ENCODE data around the gene ADD2. TPM values are rescaled to one million over a fixed set of nuclear protein-coding genes. Genes with fewer than 3 reads are reported as not detected.

The ADD2 gene
- total RNA-seq, 2 donors from 2014 or later: 14.8 to 53.0 TPM

GRCh38 chr2:70638561-70638960 lies 129.4 kb downstream of the ADD2 start:
- Histone ChIP-seq H3K27ac (ENCODE audit: low read depth, low read length) (no peak overlapping the region), H3K36me3 (ENCODE audit: control insufficient read depth, insufficient read depth, low read length) (no peaks in the 10 kb centered on the region), H3K9me3 (ENCODE audit: control insufficient read depth, low read length) (peaks cover 9% of the 10 kb centered on the region), H3K27me3 (ENCODE audit: control insufficient read depth, insufficient read depth, low read length, poor library complexity, severe bottlenecking) (no peaks in the 10 kb centered on the region), H3K4me3 (ENCODE audit: low read length) (no peak overlapping the region), H3K9ac (ENCODE audit: extremely low read depth, low read length, poor library complexity, severe bottlenecking) (no peak overlapping the region), H3K4me1 (ENCODE audit: control insufficient read depth, insufficient read depth, low read length) (no peaks in the 10 kb centered on the region)
- 79% methylated on average over 2 of the region's 2 CpGs; no CpG with 5 or more reads in 1 of the 2 experiments for WGBS, 2 experiments (ENCODE audit: insufficient coverage in 1 of 2, insufficient read length in 1 of 2)
- Mint-ChIP-seq H3K36me3 (ENCODE audit: low read depth) (peaks cover 1% of the 10 kb centered on the region), H3K4me3 (no peak overlapping the region), H3K27me3 (ENCODE audit: insufficient read depth) (no peaks in the 10 kb centered on the region), H3K9me3 (peaks cover 10% of the 10 kb centered on the region), H3K4me1 (no peaks in the 10 kb centered on the region), H3K27ac (no peak overlapping the region)
- DNase-seq: no peak
- TF ChIP-seq CTCF (conservative IDR thresholded peaks at IDR 0.05): no peak

- no peak for TF ChIP-seq CTCF (conservative IDR thresholded peaks at IDR 0.05)
- peaks cover 9% of the 10 kb centered on the region for H3K9me3 ChIP-seq (ENCODE audit: control insufficient read depth, low read length)
- peaks cover 1% of the 10 kb centered on the region for H3K36me3 Mint-ChIP-seq (ENCODE audit: low read depth)
- no peaks in the 10 kb centered on the region for H3K27me3 ChIP-seq (ENCODE audit: control insufficient read depth, insufficient read depth, low read length, poor library complexity, severe bottlenecking)
- no peak overlapping the region for H3K9ac ChIP-seq (ENCODE audit: extremely low read depth, low read length, poor library complexity, severe bottlenecking)
- 82 to 100% methylated on average over 1 of the region's 1 CpG for WGBS, 2 experiments (ENCODE audit: insufficient coverage in 1 of 2, insufficient read length in 1 of 2)
- no peak overlapping the region for H3K27ac Mint-ChIP-seq
- peaks cover 2% of the 10 kb centered on the region for H3K4me1 Mint-ChIP-seq
- H3K27ac ChIP-seq (ENCODE audit: low read depth, low read length): no peak overlapping the region
- no peak overlapping the region for H3K4me3 Mint-ChIP-seq
- no peak for DNase-seq
- H3K4me3 ChIP-seq (ENCODE audit: low read length): no peak overlapping the region
- no peaks in the 10 kb centered on the region for H3K4me1 ChIP-seq (ENCODE audit: control insufficient read depth, insufficient read depth, low read length)
- no peaks in the 10 kb centered on the region for H3K36me3 ChIP-seq (ENCODE audit: control insufficient read depth, insufficient read depth, low read length)
- H3K27me3 Mint-ChIP-seq (ENCODE audit: insufficient read depth): no peaks in the 10 kb centered on the region
- H3K9me3 Mint-ChIP-seq: peaks cover 16% of the 10 kb centered on the region
Observed at GRCh38 chr2:70633508-70633907, 134.5 kb downstream of the ADD2 start.

- 92 to 100% methylated on average over 1 of the region's 1 CpG for WGBS, 2 experiments (ENCODE audit: insufficient coverage in 1 of 2, insufficient read length in 1 of 2)
- no peaks in the 10 kb centered on the region for H3K27me3 ChIP-seq (ENCODE audit: control insufficient read depth, insufficient read depth, low read length, poor library complexity, severe bottlenecking)
Observed at GRCh38 chr2:70632966-70633365, 135.0 kb downstream of the ADD2 start.

More at GRCh38 chr2:70632966-70633365, 135.0 kb downstream of the ADD2 start:
- H3K36me3 ChIP-seq (ENCODE audit: control insufficient read depth, insufficient read depth, low read length): no peaks in the 10 kb centered on the region
- DNase-seq: no peak
- H3K9me3 ChIP-seq (ENCODE audit: control insufficient read depth, low read length): peaks cover 9% of the 10 kb centered on the region
- H3K9me3 Mint-ChIP-seq: peaks cover 16% of the 10 kb centered on the region
- H3K27ac ChIP-seq (ENCODE audit: low read depth, low read length): no peak overlapping the region
- no peak overlapping the region for H3K27ac Mint-ChIP-seq
- no peaks in the 10 kb centered on the region for H3K27me3 Mint-ChIP-seq (ENCODE audit: insufficient read depth)
- no peak overlapping the region for H3K4me3 Mint-ChIP-seq
- H3K4me3 ChIP-seq (ENCODE audit: low read length): no peak overlapping the region
- H3K36me3 Mint-ChIP-seq (ENCODE audit: low read depth): peaks cover 1% of the 10 kb centered on the region
- H3K4me1 Mint-ChIP-seq: peaks cover 2% of the 10 kb centered on the region
- H3K9ac ChIP-seq (ENCODE audit: extremely low read depth, low read length, poor library complexity, severe bottlenecking): no peak overlapping the region
- no peaks in the 10 kb centered on the region for H3K4me1 ChIP-seq (ENCODE audit: control insufficient read depth, insufficient read depth, low read length)
- TF ChIP-seq CTCF (conservative IDR thresholded peaks at IDR 0.05): no peak
